Measurements from ENCODE around the gene GC.

Gene GC

GRCh38 chr4:71775449-71775848, 8.4 kb downstream of the GC start:
- no peak for TF ChIP-seq CTCF (conservative IDR thresholded peaks at IDR 0.05)
- TF ChIP-seq ZFX (IDR thresholded peaks at IDR 0.05) = no peak

GRCh38 chr4:71774136-71774535, 9.7 kb downstream of the GC start:
- H3K27ac ChIP-seq = no peak overlapping the region
- TF ChIP-seq CTCF (conservative IDR thresholded peaks at IDR 0.05) (no peak), ZFX (IDR thresholded peaks at IDR 0.05) (no peak)

More at GRCh38 chr4:71775449-71775848, 8.4 kb downstream of the GC start:
- no peak overlapping the region for H3K27ac ChIP-seq

GRCh38 chr4:71773004-71773403, 10.9 kb downstream of the GC start:
- no peak overlapping the region for H3K27ac ChIP-seq
- peak; percentile 39 for TF ChIP-seq CTCF (conservative IDR thresholded peaks at IDR 0.05)
- no peak for TF ChIP-seq ZFX (IDR thresholded peaks at IDR 0.05)

- TF ChIP-seq ZFX (IDR thresholded peaks at IDR 0.05) = no peak
- peak; percentile 73 for TF ChIP-seq CTCF (conservative IDR thresholded peaks at IDR 0.05)
- H3K27ac ChIP-seq = no peak overlapping the region
Measured at GRCh38 chr4:71772592-71772991, 11.3 kb downstream of the GC start.

- TF ChIP-seq ZFX (IDR thresholded peaks at IDR 0.05) (no peak), CTCF (conservative IDR thresholded peaks at IDR 0.05) (no peak)
- no peak overlapping the region for H3K27ac ChIP-seq
Measured at GRCh38 chr4:71771613-71772012, 12.3 kb downstream of the GC start.

- TF ChIP-seq CTCF (conservative IDR thresholded peaks at IDR 0.05) (no peak), ZFX (IDR thresholded peaks at IDR 0.05) (no peak)
- no peak overlapping the region for H3K27ac ChIP-seq
Measured at GRCh38 chr4:71769434-71769833, 14.4 kb downstream of the GC start.

GRCh38 chr4:71768123-71768522, 15.8 kb downstream of the GC start:
- no peak overlapping the region for H3K27ac ChIP-seq
- no peak for TF ChIP-seq CTCF (conservative IDR thresholded peaks at IDR 0.05)
- no peak for TF ChIP-seq ZFX (IDR thresholded peaks at IDR 0.05)
